Middle frontal gyrus (tissue), 1 donor: Measurements from ENCODE around the gene PLCB4.
"Not testable (repeated sequence)": the region's sequence is repeated elsewhere in the genome, so short reads cannot be mapped to it uniquely, and the experiment has no call there.

ENCODE experiments used
- DNase-seq: peaks from one replicate; pipeline ENCODE4 v3.0.0-alpha.2; 2015; ENCODE audit warnings: low spot score; ENCODE audit errors: extremely low spot score

PLCB4 gene

DNA sequence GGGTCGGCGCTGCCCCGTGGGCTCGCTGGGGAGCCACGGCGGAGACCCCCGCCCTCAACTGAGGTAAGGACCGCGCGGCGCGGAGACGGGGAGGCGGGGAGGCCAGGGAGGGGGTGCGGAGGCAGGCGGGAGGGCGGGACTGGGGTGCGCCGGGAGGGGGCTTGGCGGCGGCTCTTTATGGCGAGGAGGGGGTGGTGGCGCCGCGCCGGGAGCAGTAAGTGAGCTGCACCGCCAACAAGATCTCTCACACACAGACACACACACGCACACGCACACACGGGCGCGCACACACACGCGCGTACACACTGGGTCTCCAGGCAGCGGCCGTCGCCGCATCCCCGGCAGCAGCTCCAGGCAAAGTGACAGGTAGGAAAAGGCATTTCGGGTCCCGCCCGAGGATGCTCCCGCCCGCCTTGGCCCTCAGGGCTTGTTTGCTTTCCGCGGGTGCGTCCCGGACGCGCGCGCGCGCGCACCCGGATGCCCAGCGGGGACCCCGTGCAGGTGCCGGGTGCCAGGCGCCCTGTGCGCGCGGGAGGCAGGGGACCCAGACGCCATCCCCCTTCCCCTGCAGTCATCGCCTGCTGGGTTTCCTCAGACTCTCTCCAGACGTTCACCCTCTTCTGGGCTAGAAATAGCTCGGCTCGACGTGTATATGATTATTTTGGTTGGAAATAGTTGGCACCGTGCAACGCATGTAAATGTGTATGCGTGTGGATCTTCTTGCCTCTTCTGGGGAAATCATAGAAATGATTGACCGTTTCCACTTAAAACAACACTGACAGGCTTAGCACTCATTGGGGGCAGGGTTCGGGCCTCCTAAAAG lies at the start of gene PLCB4:
TSS of gene PLCB4 (plus strand) at position 247 of the 823 bp plus-strand sequence. CDS start 238,728 bp downstream, outside the sequence.
- no peak for DNase-seq

DNA sequence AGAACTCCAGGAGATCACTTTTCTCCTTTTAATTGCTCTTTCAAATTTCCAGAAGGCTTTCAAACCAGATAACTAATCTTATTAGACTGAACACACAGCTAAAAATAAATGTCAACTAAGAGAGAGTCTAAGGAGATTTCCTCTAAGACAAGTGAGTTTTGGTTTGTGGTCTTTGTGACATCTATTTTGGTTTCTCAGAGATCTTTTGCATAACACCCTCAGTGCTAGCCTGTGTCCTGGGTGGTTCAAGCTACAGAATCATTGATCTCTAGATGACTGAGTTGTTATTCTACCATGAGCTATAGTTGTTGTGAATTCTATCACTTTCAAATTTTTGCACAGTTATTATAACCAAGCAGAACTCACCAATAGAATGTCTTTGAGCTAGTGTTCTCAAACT lies 49.1 kb upstream of the PLCB4 start:
- DNase-seq = no peak

GRCh38 chr20:9021216-9021615 lies 47.7 kb upstream of the PLCB4 start:
- DNase-seq = no peak

- DNase-seq = no peak
Observed at GRCh38 chr20:9021699-9022098, 47.2 kb upstream of the PLCB4 start.

DNA sequence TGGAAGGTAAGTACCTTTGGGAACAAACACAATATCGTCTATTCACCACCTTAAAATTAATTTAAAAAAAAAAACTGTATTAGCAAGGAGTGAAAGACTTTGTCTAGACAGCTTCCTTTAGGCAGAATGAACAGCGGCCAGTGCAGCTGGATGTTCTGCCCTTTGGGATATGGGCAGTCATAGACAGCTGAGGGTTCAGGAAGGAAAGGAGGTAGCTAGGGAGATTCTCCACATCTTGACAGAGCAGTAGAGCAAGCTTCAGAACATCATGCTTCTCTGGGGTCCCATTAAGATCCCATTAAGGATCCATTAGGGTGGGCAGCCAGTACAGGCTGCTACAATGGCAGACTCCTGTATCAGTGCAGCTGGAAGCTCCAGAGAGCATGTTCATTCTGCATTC lies 46.5 kb upstream of the PLCB4 start:
- DNase-seq = no peak

GRCh38 chr20:9024606-9025005 lies 44.3 kb upstream of the PLCB4 start:
- no peak for DNase-seq

- DNase-seq = no peak
Observed at GRCh38 chr20:9025011-9025410, 43.9 kb upstream of the PLCB4 start.

DNA sequence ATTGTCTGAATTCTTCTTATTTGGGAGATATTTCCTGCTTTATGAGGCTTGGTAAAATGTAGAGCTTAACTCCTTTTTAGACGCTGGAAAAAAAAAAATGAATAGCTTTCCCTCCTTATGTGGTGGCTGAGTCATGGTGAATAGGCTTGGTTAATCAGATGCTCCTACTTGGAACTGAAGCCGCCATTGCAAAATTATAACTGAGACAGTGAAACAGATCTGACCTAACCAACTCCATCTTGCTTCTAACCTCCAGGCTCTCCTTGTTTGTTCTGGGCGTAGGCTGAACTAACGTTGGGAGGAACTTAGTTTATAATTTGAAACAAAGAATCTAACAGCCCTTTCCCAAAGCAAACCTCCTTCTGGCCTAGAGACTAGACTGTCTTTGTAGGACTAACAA lies 43.2 kb upstream of the PLCB4 start:
- DNase-seq = no peak

- no peak for DNase-seq
Observed at GRCh38 chr20:9027626-9028025, 41.3 kb upstream of the PLCB4 start.

GRCh38 chr20:9028419-9028818 lies 40.5 kb upstream of the PLCB4 start:
- DNase-seq = no peak

DNA sequence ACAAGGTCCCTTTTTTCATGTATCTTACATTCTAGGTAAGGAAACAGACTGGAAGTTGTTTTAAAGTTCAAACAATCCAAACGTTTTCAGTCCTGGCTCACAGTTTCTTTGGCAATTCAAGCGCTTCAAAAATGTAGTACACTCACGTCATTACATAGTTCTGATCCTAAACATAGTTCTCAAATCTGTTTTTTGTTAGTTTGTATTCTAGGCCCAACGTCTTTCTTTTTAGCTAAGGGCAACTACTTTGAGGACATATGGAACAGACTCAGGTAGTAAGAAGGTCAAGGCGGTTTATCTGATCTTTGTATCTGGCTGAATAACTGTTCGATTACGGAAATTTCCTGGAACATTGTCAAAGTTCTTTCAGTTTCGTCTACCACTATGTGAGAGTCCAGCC lies 36.9 kb upstream of the PLCB4 start:
- DNase-seq = no peak

- DNase-seq = no peak
Observed at GRCh38 chr20:9032758-9033157, 36.1 kb upstream of the PLCB4 start.

DNA sequence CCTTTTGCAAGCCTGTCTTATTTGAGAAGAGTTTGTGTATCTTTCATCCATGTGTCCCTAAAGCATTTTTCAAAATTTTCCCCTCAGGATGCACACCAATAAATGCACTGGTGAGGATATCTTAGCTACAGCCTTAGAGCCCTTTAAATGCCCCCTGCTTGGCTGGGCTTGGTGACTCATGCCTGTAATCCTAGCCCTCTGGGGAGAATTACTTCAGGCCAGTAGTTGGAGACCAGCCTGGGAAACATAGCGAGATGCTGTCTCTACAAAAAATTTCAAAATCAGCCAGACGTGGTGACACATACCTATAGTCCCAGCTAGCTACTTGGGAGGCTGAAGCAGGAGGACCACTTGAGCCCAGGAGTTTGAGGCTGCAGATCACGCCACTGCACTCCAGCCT lies 33.8 kb upstream of the PLCB4 start:
- no peak for DNase-seq

GRCh38 chr20:9036593-9036992 lies 32.3 kb upstream of the PLCB4 start:
- no peak for DNase-seq

GRCh38 chr20:9038791-9039535 lies 29.9 kb upstream of the PLCB4 start:
- DNase-seq = no peak

GRCh38 chr20:9040863-9041524 lies 27.9 kb upstream of the PLCB4 start:
- DNase-seq = no peak

DNA sequence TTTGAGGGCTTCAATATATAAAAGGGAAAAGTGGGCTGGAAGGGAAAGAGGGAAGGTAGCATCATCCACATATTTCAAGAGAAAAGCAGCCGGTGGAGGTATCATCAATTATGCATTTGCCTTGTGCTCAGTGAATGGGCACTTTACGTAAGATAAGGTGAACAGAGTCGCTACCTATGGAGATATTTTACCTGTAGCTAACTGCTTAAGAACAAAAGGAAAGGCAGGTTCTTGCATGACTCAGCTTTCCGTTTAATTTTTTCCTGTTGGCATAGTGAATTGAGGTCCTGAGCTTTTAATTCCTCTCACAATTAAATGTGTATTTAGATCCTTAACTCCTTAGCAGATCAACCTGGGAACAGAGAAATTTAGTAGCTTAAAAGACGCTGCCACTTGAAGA lies 25.5 kb upstream of the PLCB4 start:
- DNase-seq = no peak

DNA sequence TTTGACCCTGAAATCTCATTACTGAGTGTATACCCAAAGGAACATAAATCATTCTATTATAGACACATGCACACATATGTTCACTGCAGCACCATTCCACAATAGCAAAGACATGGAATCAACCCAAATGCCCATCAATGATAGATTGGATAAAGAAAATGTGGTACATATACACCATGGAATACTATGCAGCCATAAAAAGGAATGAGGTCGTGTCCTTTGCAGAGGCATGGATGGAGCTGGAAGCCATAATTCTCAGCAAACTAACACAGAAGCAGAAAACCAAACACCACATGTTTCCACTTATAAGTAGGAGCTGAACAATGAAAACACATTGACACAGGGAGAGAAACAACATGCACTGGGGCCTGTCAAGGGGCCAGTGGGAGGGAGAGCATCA lies 21.0 kb upstream of the PLCB4 start:
- DNase-seq = not testable (repeated sequence)

- no peak for DNase-seq
Observed at GRCh38 chr20:9051508-9051907, 17.4 kb upstream of the PLCB4 start.

- DNase-seq = no peak
Observed at GRCh38 chr20:9052136-9052535, 16.8 kb upstream of the PLCB4 start.

- DNase-seq = no peak
Observed at GRCh38 chr20:9053108-9053507, 15.8 kb upstream of the PLCB4 start.

DNA sequence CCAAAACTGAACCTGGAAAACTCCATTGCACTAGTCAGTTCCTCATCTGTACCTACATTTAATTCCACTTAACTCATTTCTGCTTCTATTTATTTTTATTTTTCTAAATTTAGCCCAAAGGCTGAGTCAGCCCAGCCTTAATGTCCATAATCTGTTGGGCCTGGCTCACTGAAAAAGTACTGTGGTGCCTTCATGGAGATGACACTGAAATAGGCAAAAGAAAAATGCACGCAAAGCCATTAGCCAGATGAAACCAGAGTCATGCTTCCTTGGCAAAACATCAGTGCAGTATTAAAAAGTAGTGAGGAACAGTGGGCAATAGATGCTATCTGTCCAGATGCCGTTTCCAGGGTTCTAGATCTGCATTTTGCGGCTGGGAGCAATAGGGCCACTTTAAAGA lies 14.7 kb upstream of the PLCB4 start:
- DNase-seq = no peak
